SK-N-MC (cell line): Measurements from ENCODE around the gene MAP3K12.

Source experiments
- DNase-seq: peaks from one replicate; pipeline ENCODE4 v3.0.0-alpha.2; 2011; ENCODE audit warnings: low read depth, low spot score
- H3K27ac ChIP-seq: fragments of 200-600 bp; sonication (generic); 2 replicates; pipeline ENCODE4 v1.5.1; 2016; ENCODE audit warnings: mixed run types
- H3K36me3 ChIP-seq: fragments of 200-600 bp; sonication (generic); 2 replicates; pipeline ENCODE4 v1.6.1; 2017; ENCODE audit warnings: antibody characterized with exemption, low read length, mixed read lengths; ENCODE audit not compliant: insufficient read depth
- H3K4me3 ChIP-seq: fragments of 200-600 bp; sonication (generic); 2 replicates; pipeline ENCODE4 v1.5.1; 2016
- H3K9ac ChIP-seq: fragments of 200-600 bp; sonication (generic); 2 replicates; pipeline ENCODE4 v1.8.0; 2017; ENCODE audit warnings: mixed run types, mixed read lengths; ENCODE audit not compliant: insufficient read length
- H3K9me3 ChIP-seq: fragments of 200-600 bp; sonication (generic); 2 replicates; pipeline ENCODE4 v1.6.1; 2017; ENCODE audit warnings: low read depth, mild to moderate bottlenecking, antibody characterized with exemption, low read length, moderate library complexity, mixed read lengths
- EZH2 ChIP-seq: fragments of 200-600 bp; sonication (generic); IDR thresholded peaks from one replicate; pipeline ENCODE4 v1.6.1; 2017; ENCODE audit warnings: antibody characterized with exemption
- FOXP2 ChIP-seq: optimal IDR thresholded peaks from 2 replicates; pipeline ENCODE3; 2011; ENCODE audit warnings: mild to moderate bottlenecking, moderate library complexity; ENCODE audit not compliant: insufficient read depth; ENCODE audit errors: extremely low read length, control extremely low read depth
- POLR2AphosphoS5 ChIP-seq: IDR thresholded peaks from 2 replicates; pipeline ENCODE4 v1.6.1; 2012; ENCODE audit warnings: mild to moderate bottlenecking, low read depth, low read length, borderline replicate concordance

MAP3K12 gene

GRCh38 chr12:53506450-53506785, 7.2 kb upstream of the MAP3K12 start:
- TF ChIP-seq EZH2 (no peak), POLR2AphosphoS5 (0 out of 2 replicates have a peak, but pooled peaks have one; percentile 7), FOXP2 (no peak)
- no peak for DNase-seq
- H3K36me3 ChIP-seq = peaks cover 42% of the 10 kb centered on the region
- no peak overlapping the region for H3K9ac ChIP-seq
- no peaks in the 10 kb centered on the region for H3K9me3 ChIP-seq
- H3K4me3 ChIP-seq = no peak overlapping the region
- 0 out of 2 replicates have a peak overlapping the region, but pooled peaks have one; percentile 46 for H3K27ac ChIP-seq

GRCh38 chr12:53505555-53506449, 6.5 kb upstream of the MAP3K12 start:
- Histone ChIP-seq H3K9ac (no peak overlapping the region), H3K4me3 (no peak overlapping the region), H3K9me3 (no peaks in the 10 kb centered on the region), H3K27ac (peak overlapping the region; percentile 46; the same call in 1 of the 2 replicates), H3K36me3 (peaks cover 42% of the 10 kb centered on the region)
- TF ChIP-seq EZH2 (no peak), FOXP2 (no peak), POLR2AphosphoS5 (no peak)
- no peak for DNase-seq

- Histone ChIP-seq H3K9me3 (no peaks in the 10 kb centered on the region), H3K4me3 (no peak overlapping the region), H3K27ac (peak overlapping the region; percentile 35; the same call in 1 of the 2 replicates), H3K9ac (no peak overlapping the region), H3K36me3 (peaks cover 42% of the 10 kb centered on the region)
- no peak for DNase-seq
- TF ChIP-seq EZH2 = no peak
- 0 out of 2 replicates have a peak, but pooled peaks have one; percentile 16 for TF ChIP-seq POLR2AphosphoS5
- no peak for TF ChIP-seq FOXP2
These were observed 5.8 kb upstream of the MAP3K12 start for GRCh38 chr12:53505086-53505485.

GRCh38 chr12:53504004-53504920, 5.0 kb upstream of the MAP3K12 start:
- no peak for DNase-seq
- Histone ChIP-seq H3K9ac (no peak overlapping the region), H3K4me3 (no peak overlapping the region), H3K27ac (peak overlapping the region; percentile 99; the same call in 1 of the 2 replicates), H3K9me3 (no peaks in the 10 kb centered on the region), H3K36me3 (peaks cover 42% of the 10 kb centered on the region)
- no peak for TF ChIP-seq EZH2
- TF ChIP-seq FOXP2 = no peak
- no peak for TF ChIP-seq POLR2AphosphoS5

- DNase-seq = no peak
- H3K27ac ChIP-seq = peak overlapping the region; percentile 99
These were observed 3.9 kb upstream of the MAP3K12 start for GRCh38 chr12:53502983-53503728.

GRCh38 chr12:53502331-53502730, 3.1 kb upstream of the MAP3K12 start:
- TF ChIP-seq FOXP2 (no peak), EZH2 (no peak), POLR2AphosphoS5 (no peak)
- peaks cover 42% of the 10 kb centered on the region for H3K36me3 ChIP-seq
- no peaks in the 10 kb centered on the region for H3K9me3 ChIP-seq
- DNase-seq = no peak
- peak overlapping the region; percentile 99 for H3K4me3 ChIP-seq
- peak overlapping the region; percentile 99 for H3K9ac ChIP-seq
- H3K27ac ChIP-seq = peak overlapping the region; percentile 99

More at GRCh38 chr12:53502983-53503728, 3.9 kb upstream of the MAP3K12 start:
- Histone ChIP-seq H3K9me3 (no peaks in the 10 kb centered on the region), H3K9ac (peak overlapping the region; percentile 99), H3K4me3 (peak overlapping the region; percentile 99), H3K36me3 (peaks cover 42% of the 10 kb centered on the region)
- TF ChIP-seq FOXP2 (no peak), EZH2 (no peak), POLR2AphosphoS5 (no peak)

- H3K9me3 ChIP-seq = no peaks in the 10 kb centered on the region
- peak overlapping the region; percentile 99 for H3K9ac ChIP-seq
- H3K36me3 ChIP-seq = peaks cover 39% of the 10 kb centered on the region
- H3K4me3 ChIP-seq = peak overlapping the region; percentile 99
- peak overlapping the region; percentile 99 for H3K27ac ChIP-seq
- DNase-seq = no peak
- no peak for TF ChIP-seq EZH2
- TF ChIP-seq POLR2AphosphoS5 = peak; percentile 38
- no peak for TF ChIP-seq FOXP2
These were observed 2.4 kb upstream of the MAP3K12 start for GRCh38 chr12:53501615-53502181.
